HepG2 (cell line): Measurements from ENCODE around the gene HSP90AA1. TPM values are rescaled to one million over a fixed set of nuclear protein-coding genes. Genes with fewer than 3 reads are reported as not detected.

Experiments used
- ATAC-seq: fragments of 200-7000 bp; cut with Tn5 transposase; 3 replicates; pipeline ENCODE4 v1.9.1; 2020; ENCODE audit warnings: mild to moderate bottlenecking, moderate library complexity
- BruUV-seq: library from RNA; stranded (reverse); fragments of 400-500 nt; replicated peaks from 2 replicates; lab custom pipeline; 2021; lab: Mats Ljungman, UMichigan
- CTCF ChIA-PET: fragments of 300-600 bp; formaldehyde crosslinking; extraction: SDS; loops from one replicate; lab custom pipeline; 2021; ENCODE audit warnings: low total read pairs, inconsistent platforms, low intra/inter-chr PET ratio; lab: Yijun Ruan, JAX
- POLR2A ChIA-PET: fragments of 350-600 bp; sonication (Branson Sonifier 250); formaldehyde crosslinking; loops from one replicate; lab custom pipeline; 2020; ENCODE audit warnings: antibody characterized with exemption, inconsistent platforms; lab: Yijun Ruan, JAX
- DNase-seq: peaks from one replicate; pipeline ENCODE4 v3.0.0-alpha.2; 2015; ENCODE audit warnings: low spot score
- FAIRE-seq: peaks from 3 replicates; lab custom pipeline; 2011; peaks lifted over from hg19 to GRCh38; lab: Jason Lieb, UNC
- H2AFZ ChIP-seq: one replicate; pipeline ENCODE4 v1.6.1; 2011; ENCODE audit warnings: low read length, inconsistent platforms
- H3K27ac ChIP-seq: fragments of 300-600 bp; 3 replicates; pipeline ENCODE4 v1.8.0; 2011; ENCODE audit warnings: mixed run types, mild to moderate bottlenecking, mixed read lengths, low read length, inconsistent platforms; ENCODE audit not compliant: insufficient read depth; ENCODE audit errors: extremely low read length
- H3K27me3 ChIP-seq, 2 experiments: fragments of 200-600 bp in 1 of 2; 2 replicates in 1 of 2; 3 replicates in 1 of 2; pipeline versions ENCODE4 v1.6.0 to v1.8.0; 2011; ENCODE audit warnings: low read length in 2 of 2, mild to moderate bottlenecking in 2 of 2, moderate library complexity in 2 of 2, inconsistent platforms in 1 of 2; ENCODE audit not compliant: insufficient read depth in 2 of 2, control insufficient read depth in 1 of 2
- H3K36me3 ChIP-seq, 2 experiments: fragments of 200-600 bp in 1 of 2; replicated peaks in 1 of 2; 2 replicates in 1 of 2; 3 replicates in 1 of 2; pipeline versions ENCODE4 v1.5.1 to v1.8.0; 2011; ENCODE audit warnings: low read length in 2 of 2, inconsistent platforms in 1 of 2; ENCODE audit not compliant: insufficient read depth in 2 of 2, control insufficient read depth in 1 of 2
- H3K4me1 ChIP-seq: 2 replicates; pipeline ENCODE4 v1.5.1; 2012; ENCODE audit warnings: low read length, inconsistent platforms; ENCODE audit not compliant: insufficient read depth
- H3K4me2 ChIP-seq: 2 replicates; pipeline ENCODE4 v1.6.0; 2011; ENCODE audit warnings: low read depth, low read length, inconsistent platforms
- H3K4me3 ChIP-seq, 3 experiments: fragments of 200-600 bp in 1 of 3; sonication (generic), shearing (Covaris generic) in 1 of 3; replicated peaks in 1 of 3; 2 replicates each; pipeline ENCODE4 v1.5.1; 2011 to 2016; ENCODE audit warnings: low read length in 3 of 3, inconsistent platforms in 2 of 3, low read depth in 2 of 3, mild to moderate bottlenecking in 2 of 3, control low read depth in 1 of 3, mixed read lengths in 1 of 3; ENCODE audit not compliant: insufficient read depth in 1 of 3
- H3K79me2 ChIP-seq: one replicate; pipeline ENCODE4 v1.6.1; 2011; ENCODE audit warnings: low read length, inconsistent platforms; ENCODE audit not compliant: insufficient read depth
- H3K9ac ChIP-seq: 2 replicates; pipeline ENCODE4 v1.6.0; 2011; ENCODE audit warnings: mild to moderate bottlenecking, low read depth, low read length, inconsistent platforms; ENCODE audit not compliant: insufficient read depth
- H3K9me3 ChIP-seq: 2 replicates; pipeline ENCODE4 v1.5.1; 2012; ENCODE audit warnings: mild to moderate bottlenecking, low read length
- H4K20me1 ChIP-seq: 2 replicates; pipeline ENCODE4 v1.6.0; 2011; ENCODE audit warnings: inconsistent platforms, mild to moderate bottlenecking, low read length, moderate library complexity; ENCODE audit not compliant: insufficient read depth
- ERF ChIP-seq: IDR thresholded peaks from 2 replicates; pipeline ENCODE4 v1.6.1; 2018; ENCODE audit warnings: missing biosample characterization, missing genetic modification reagents
- ZBTB33 ChIP-seq: sonication (generic); formaldehyde crosslinking; IDR thresholded peaks from 2 replicates; pipeline ENCODE4 v1.4.0; 2020; ENCODE audit warnings: missing genetic modification reagents
- ZBTB38 ChIP-seq: sonication (generic); formaldehyde crosslinking; IDR thresholded peaks from 2 replicates; pipeline ENCODE4 v1.5.1; 2020; ENCODE audit warnings: mild to moderate bottlenecking, missing genetic modification reagents
- WGBS: methylation state at CpG from one replicate; pipeline ENCODE4 v1.1.6; 2017; ENCODE audit warnings: low lambda C conversion rate; 5-methylcytosine and 5-hydroxymethylcytosine counted together
- in situ Hi-C: cut with HindIII; loops from 2 replicates; pipeline ENCODE4 v1.10.0; 2017; ENCODE audit warnings: low pct_unique_long_range_greater_than_20kb; ENCODE audit not compliant: extremely low pct_ligation_motif_present
- intact Hi-C: fragments of 100-400 bp; cut with micrococcal nuclease; formaldehyde crosslinking; loops from one replicate; pipeline ENCODE4 v1.10.0; 2022; ENCODE audit not compliant: unreplicated experiment
- polyA plus RNA-seq, 8 experiments: library from polyadenylated mRNA; depleted of rRNA in 3 of 8; stranded (reverse) in 7 of 8; unstranded in 1 of 8; fragments of >200 nt; fragmentation: Illumina TruSeq in 4 of 8; extraction: Trizol in 4 of 8; gene quantifications; 2 replicates each; pipeline versions ENCODE4 v1.2.1 to v1.2.3, GENCODE V29; 2011 to 2016; ENCODE audit warnings: low read depth in 4 of 8, missing spikeins in 1 of 8, mixed read lengths in 1 of 8; ENCODE audit not compliant: insufficient read depth in 1 of 8
- total RNA-seq, 5 experiments: library from RNA; depleted of rRNA; stranded (reverse); fragments of >200 nt; fragmentation: Illumina TruSeq; extraction: Trizol; gene quantifications; 2 replicates each; pipeline ENCODE4 v1.2.3, GENCODE V29; 2016; ENCODE audit warnings: low read depth in 1 of 5

HSP90AA1 gene
- total and polyA plus RNA-seq, 2 of the 13 experiments (the other 11 are each of a cell fraction or from before 2014, with no cell fraction given): 262 to 636 TPM

- peak; percentile 86 for TF ChIP-seq ZBTB33
- TF ChIP-seq ZBTB38 (CRISPR knock-in tag): peak; percentile 78
Observed at GRCh38 chr14:102046337-102047278, 40.2 kb downstream of the HSP90AA1 start (continued).

GRCh38 chr14:102044566-102044965, 42.3 kb downstream of the HSP90AA1 start:
- ChIA-PET CTCF (no interaction called here), POLR2A (no interaction called here)
- H3K79me2 ChIP-seq: no peaks in the 10 kb centered on the region
- ATAC-seq (no peak), DNase-seq (no peak), FAIRE-seq (no peak)
- H3K4me3 ChIP-seq: no peak overlapping the region
- in situ Hi-C loops: no loop called here
- no peaks in the 10 kb centered on the region for H4K20me1 ChIP-seq
- intact Hi-C loops: no loop called here
- no peaks in the 10 kb centered on the region for H3K4me1 ChIP-seq
- 100% methylated on average over 2 of the region's 13 CpGs for WGBS
- no peak for TF ChIP-seq ERF
- peaks cover 50 to 78% of the 10 kb centered on the region in 2 experiments for H3K36me3 ChIP-seq
- H3K9me3 ChIP-seq: no peaks in the 10 kb centered on the region
- H3K9ac ChIP-seq: no peak overlapping the region
- BruUV-seq: no TSS peak
- no peak overlapping the region for H2AFZ ChIP-seq
- H3K4me2 ChIP-seq: no peak overlapping the region
- no peaks in the 10 kb centered on the region for H3K27me3 ChIP-seq
- no peak overlapping the region for H3K27ac ChIP-seq
